ENCODE data around the gene TTLL11. TPM values are rescaled to one million over a fixed set of nuclear protein-coding genes. Genes with fewer than 3 reads are reported as not detected.

TTLL11 gene
- total RNA-seq, 1 donor from 2014 or later, result 4.0 TPM

GRCh38 chr9:121860744-121861143 lies 232.4 kb downstream of the TTLL11 start:
- peaks cover 26% of the 10 kb centered on the region for H3K4me1 Mint-ChIP-seq (ENCODE audit: unreplicated experiment)
- no peaks in the 10 kb centered on the region for H3K36me3 Mint-ChIP-seq (ENCODE audit: low read depth, unreplicated experiment)
- DNase-seq (ENCODE audit: low spot score), result no peak
- H3K27ac Mint-ChIP-seq (ENCODE audit: unreplicated experiment), result no peak overlapping the region
- no peaks in the 10 kb centered on the region for H3K9me3 Mint-ChIP-seq (ENCODE audit: unreplicated experiment)
- H3K27me3 Mint-ChIP-seq (ENCODE audit: unreplicated experiment), result peaks cover 5% of the 10 kb centered on the region
- H3K4me3 Mint-ChIP-seq (ENCODE audit: unreplicated experiment), result no peak overlapping the region
- TF ChIP-seq, protein P1, sequence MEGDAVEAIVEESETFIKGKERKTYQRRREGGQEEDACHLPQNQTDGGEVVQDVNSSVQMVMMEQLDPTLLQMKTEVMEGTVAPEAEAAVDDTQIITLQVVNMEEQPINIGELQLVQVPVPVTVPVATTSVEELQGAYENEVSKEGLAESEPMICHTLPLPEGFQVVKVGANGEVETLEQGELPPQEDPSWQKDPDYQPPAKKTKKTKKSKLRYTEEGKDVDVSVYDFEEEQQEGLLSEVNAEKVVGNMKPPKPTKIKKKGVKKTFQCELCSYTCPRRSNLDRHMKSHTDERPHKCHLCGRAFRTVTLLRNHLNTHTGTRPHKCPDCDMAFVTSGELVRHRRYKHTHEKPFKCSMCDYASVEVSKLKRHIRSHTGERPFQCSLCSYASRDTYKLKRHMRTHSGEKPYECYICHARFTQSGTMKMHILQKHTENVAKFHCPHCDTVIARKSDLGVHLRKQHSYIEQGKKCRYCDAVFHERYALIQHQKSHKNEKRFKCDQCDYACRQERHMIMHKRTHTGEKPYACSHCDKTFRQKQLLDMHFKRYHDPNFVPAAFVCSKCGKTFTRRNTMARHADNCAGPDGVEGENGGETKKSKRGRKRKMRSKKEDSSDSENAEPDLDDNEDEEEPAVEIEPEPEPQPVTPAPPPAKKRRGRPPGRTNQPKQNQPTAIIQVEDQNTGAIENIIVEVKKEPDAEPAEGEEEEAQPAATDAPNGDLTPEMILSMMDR (IDR thresholded peaks at IDR 0.05; ENCODE audit: unreplicated experiment), result no peak

GRCh38 chr9:121860213-121860612 lies 232.9 kb downstream of the TTLL11 start:
- TF ChIP-seq, protein P1 (IDR thresholded peaks at IDR 0.05; ENCODE audit: unreplicated experiment), result no peak
- peaks cover 5% of the 10 kb centered on the region for H3K27me3 Mint-ChIP-seq (ENCODE audit: unreplicated experiment)
- H3K4me3 Mint-ChIP-seq (ENCODE audit: unreplicated experiment), result no peak overlapping the region
- no peaks in the 10 kb centered on the region for H3K9me3 Mint-ChIP-seq (ENCODE audit: unreplicated experiment)
- DNase-seq (ENCODE audit: low spot score), result no peak
- H3K36me3 Mint-ChIP-seq (ENCODE audit: low read depth, unreplicated experiment), result no peaks in the 10 kb centered on the region
- peaks cover 26% of the 10 kb centered on the region for H3K4me1 Mint-ChIP-seq (ENCODE audit: unreplicated experiment)
- no peak overlapping the region for H3K27ac Mint-ChIP-seq (ENCODE audit: unreplicated experiment)

DNA sequence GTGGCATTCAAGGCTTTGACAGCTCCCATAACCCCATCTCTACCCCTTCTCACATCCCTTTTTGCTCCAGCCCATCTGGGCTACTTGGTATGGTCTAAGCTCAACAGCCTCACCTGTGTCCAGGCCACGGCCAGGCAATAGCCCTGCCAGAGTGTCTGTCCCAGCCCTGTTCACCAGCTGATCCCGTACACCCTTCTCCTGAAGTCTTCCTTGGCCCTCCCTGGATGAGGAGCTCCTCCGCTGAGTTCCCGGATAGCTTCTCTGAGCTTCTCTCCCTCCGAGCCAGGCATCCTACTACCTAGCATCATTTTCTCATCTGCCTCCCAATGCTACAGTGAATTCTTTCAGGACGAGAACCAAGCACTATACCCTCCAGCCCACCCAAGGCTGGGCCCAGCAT lies 233.5 kb downstream of the TTLL11 start:
- H3K4me3 Mint-ChIP-seq (ENCODE audit: unreplicated experiment), result no peak overlapping the region
- H3K36me3 Mint-ChIP-seq (ENCODE audit: low read depth, unreplicated experiment), result no peaks in the 10 kb centered on the region
- TF ChIP-seq, protein P1 (IDR thresholded peaks at IDR 0.05; ENCODE audit: unreplicated experiment), result no peak
- no peak overlapping the region for H3K27ac Mint-ChIP-seq (ENCODE audit: unreplicated experiment)
- H3K9me3 Mint-ChIP-seq (ENCODE audit: unreplicated experiment), result no peaks in the 10 kb centered on the region
- DNase-seq (ENCODE audit: low spot score), result no peak
- H3K4me1 Mint-ChIP-seq (ENCODE audit: unreplicated experiment), result peaks cover 26% of the 10 kb centered on the region
- H3K27me3 Mint-ChIP-seq (ENCODE audit: unreplicated experiment), result peaks cover 5% of the 10 kb centered on the region

GRCh38 chr9:121858788-121859187 lies 234.3 kb downstream of the TTLL11 start:
- H3K9me3 Mint-ChIP-seq (ENCODE audit: unreplicated experiment), result no peaks in the 10 kb centered on the region
- H3K4me1 Mint-ChIP-seq (ENCODE audit: unreplicated experiment), result peaks cover 32% of the 10 kb centered on the region
- H3K36me3 Mint-ChIP-seq (ENCODE audit: low read depth, unreplicated experiment), result no peaks in the 10 kb centered on the region
- H3K27me3 Mint-ChIP-seq (ENCODE audit: unreplicated experiment), result peaks cover 7% of the 10 kb centered on the region
- no peak overlapping the region for H3K27ac Mint-ChIP-seq (ENCODE audit: unreplicated experiment)
- TF ChIP-seq, protein P1 (IDR thresholded peaks at IDR 0.05; ENCODE audit: unreplicated experiment), result no peak
- no peak overlapping the region for H3K4me3 Mint-ChIP-seq (ENCODE audit: unreplicated experiment)
- no peak for DNase-seq (ENCODE audit: low spot score)

DNA sequence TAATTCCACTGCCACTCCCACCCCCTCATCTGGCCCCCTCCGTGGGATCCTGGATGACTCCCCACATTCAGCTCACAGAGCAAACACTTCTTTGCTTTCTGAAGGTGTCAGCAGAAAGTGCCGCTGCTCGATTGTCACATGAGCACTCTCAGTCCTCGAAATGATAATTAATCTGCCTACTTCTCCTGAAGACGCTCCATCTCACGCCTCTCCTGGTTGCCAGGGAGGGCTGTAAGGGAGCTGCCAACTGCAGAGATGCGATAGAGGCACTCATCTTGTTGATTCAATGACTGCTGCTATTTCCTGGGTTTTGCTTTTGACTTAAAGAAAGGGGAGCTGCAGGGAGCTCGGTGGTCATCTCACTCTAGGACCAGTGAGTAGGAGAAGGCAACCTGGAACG lies 235.2 kb downstream of the TTLL11 start:
- peaks cover 1% of the 10 kb centered on the region for H3K36me3 Mint-ChIP-seq (ENCODE audit: low read depth, unreplicated experiment)
- peaks cover 5% of the 10 kb centered on the region for H3K27me3 Mint-ChIP-seq (ENCODE audit: unreplicated experiment)
- H3K4me3 Mint-ChIP-seq (ENCODE audit: unreplicated experiment), result no peak overlapping the region
- TF ChIP-seq, protein P1 (IDR thresholded peaks at IDR 0.05; ENCODE audit: unreplicated experiment), result no peak
- H3K9me3 Mint-ChIP-seq (ENCODE audit: unreplicated experiment), result no peaks in the 10 kb centered on the region
- H3K4me1 Mint-ChIP-seq (ENCODE audit: unreplicated experiment), result peaks cover 33% of the 10 kb centered on the region
- no peak overlapping the region for H3K27ac Mint-ChIP-seq (ENCODE audit: unreplicated experiment)
- DNase-seq (ENCODE audit: low spot score), result no peak
